ENCODE results near the gene SMG7.

The SMG7 gene

DNA sequence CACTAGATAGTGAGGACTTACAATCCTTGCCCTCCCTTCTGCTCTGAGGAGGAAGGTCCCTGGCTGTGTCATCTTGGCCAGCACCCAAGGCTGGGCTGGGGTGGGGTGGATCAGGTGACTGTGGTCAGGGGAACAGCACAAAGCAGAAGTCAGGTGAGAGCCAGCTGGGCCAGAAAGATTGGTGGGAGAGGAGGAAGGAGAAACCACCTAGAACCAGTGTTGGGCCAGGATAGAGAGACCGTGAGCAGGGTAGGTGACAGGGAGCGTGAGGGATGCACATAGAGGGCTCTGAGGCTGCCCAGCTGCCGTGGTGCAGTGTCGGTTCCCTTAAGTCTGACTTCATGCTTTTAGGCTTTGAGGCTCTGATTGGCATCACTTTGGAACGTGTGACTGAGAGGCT is 95.3 kb downstream of the SMG7 start:
- peak; percentile 16 to 72 for DNase-seq

DNA sequence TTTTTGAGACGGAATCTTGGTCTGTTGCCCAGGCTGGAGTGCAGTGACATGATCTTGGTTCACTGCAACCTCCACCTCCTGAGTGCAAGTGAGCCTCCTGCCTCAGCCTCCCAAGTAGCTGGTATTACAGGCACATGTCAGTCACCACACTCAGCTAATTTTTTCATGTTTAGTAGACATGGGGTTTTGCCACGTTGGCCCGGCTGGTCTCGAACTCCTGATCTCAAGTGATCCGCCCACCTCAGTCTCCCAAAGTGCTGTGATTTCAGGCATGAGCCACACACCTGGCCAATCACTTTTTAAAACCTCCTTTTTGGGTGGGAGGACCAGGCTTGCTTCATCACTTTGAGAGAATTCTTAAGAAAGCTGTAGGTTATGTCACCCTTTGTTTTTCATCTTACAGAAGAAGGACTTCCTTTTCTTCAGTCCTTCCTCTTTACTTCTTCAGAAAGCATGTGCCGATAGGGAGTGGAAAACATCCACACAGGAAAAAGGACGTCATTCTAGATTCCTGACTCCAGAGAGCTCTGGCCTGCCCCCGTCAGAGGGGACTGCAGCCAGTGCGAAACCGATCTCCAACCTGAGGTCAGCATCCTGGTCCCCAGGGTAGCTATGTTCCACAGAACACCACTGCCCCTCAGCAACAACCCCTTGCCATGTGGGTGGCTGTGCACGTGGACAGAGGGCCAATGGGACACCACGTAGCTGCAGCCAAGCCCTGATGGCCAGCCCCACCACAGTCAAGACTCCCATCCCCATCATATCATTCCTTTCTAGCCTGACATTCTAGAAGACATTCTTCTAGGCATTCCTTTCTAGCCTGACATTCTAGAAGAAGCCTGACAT is 96.1 kb downstream of the SMG7 start:
- DNase-seq, result peak; percentile 19 to 72

DNA sequence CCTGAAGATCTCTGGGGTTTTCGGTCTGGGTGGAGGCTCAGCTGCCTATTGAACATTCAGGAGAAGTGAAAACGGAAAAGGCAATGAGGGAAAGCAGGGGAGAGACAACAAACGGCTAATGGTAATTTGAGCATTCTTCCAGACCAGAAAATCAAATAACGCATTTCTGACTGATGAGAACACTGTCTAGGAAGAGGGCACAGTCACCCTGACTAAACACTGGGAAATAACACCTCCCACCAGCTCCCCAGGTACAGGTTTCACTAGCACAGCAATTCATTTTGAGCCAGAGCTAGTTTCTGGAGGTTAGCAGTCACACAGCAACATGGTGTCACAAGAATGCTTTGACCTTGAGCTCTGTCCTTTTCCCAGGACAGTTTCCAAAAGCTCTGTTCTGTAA is 96.8 kb downstream of the SMG7 start:
- no peak for DNase-seq

DNA sequence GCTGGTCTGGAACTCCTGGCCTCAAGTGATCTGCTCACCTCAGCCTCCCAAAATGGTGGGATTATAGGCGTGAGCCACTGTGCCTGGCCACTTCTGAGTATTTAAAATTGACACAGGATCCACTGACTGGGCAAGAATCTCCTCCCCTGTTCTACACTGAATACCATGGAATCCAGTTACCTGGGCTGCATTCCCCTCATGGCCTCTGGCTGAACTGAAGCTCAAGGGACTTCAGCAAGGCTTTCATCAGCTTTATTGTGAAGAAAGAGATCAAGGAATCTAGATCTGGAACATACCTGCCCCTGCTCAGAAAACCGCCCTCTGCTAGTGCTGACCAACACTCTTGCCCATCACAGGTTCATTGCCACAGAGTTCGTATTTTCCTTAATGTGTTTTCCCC is 97.5 kb downstream of the SMG7 start:
- DNase-seq, result no peak

DNA sequence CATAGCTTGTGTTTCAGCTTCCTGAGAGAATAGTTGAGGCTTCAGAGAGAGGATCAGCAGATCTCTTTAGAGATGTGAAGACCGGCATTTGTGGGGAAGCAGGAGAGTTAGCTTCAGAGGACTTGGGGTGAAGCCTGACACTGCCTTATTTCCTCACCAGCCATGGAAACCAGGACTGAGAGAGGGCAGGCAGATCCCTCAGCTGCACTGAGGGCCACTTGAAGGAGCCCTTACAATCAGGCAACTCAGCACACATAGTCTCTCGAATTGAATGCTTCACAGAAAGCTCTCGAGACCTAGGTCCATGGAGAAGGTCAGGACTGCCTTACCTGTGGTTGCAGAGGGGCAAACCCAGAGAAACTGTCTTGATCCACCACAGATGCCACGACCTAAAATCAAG is 98.2 kb downstream of the SMG7 start:
- DNase-seq, result no peak

DNA sequence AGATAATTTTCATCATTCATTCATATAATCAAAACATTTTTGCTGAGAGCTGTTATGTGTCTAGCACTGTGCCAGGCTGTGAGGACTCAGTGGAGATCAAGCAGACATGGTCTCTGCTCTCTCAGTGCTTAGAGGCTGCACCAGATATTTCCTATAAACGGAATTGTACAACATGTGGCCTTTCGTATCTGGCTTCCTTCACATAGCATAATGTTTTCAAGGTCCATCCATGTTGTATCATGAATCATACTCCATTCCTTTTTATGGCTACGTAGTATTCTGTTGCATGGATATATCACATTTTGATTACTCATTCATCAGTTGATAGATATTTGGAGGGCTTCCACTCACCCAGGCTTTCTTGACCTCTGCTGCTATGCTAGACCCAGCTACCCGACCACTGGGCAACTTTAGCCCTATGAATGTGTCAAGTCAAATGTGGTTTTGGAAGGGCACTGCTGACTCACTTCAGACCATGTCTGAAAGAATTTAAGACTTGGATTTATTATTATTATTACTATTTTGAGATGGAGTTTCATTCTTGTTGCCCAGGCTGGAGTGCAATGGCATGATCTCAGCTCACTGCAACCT is 99.5 kb downstream of the SMG7 start:
- no peak for DNase-seq

DNA sequence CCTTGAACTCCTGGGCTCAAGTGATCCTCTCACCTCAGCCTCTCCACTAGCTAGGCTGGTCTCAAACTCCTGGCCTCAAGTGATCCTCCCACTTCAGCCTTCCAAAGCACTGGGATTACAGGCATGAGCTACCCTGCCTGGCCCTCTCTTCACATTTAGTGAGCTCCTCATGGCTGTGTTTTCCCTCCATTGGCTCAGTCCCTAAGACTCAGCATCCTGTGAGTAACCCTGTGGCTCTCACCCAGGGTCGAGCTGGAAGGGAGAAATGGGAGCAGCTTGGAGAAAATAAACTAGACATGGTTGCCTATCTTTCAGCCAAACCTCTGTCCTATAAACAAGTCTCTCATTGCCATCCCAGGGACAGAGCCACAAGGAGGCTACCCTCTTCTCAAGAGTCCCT is 100.4 kb downstream of the SMG7 start:
- no peak for DNase-seq

DNA sequence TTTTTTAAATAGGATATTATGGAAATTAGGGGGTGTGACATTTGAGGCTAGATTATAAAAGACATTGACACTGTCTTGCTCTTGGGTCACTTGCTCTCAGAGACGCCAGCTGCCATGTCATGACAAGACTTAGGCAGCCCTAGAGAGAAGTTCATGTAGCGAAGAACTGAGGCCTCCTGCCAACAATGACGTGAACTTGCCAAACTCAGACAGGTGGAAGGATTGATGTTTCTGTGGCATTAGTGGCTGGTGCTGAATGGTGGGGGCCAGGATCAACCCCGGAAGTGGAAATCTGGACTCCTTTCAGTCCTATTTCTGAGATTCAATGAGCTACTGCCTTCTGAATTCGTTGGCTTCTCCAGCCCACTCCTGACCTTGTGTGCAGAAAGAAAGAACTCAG is 103.3 kb downstream of the SMG7 start:
- no peak for DNase-seq

DNA sequence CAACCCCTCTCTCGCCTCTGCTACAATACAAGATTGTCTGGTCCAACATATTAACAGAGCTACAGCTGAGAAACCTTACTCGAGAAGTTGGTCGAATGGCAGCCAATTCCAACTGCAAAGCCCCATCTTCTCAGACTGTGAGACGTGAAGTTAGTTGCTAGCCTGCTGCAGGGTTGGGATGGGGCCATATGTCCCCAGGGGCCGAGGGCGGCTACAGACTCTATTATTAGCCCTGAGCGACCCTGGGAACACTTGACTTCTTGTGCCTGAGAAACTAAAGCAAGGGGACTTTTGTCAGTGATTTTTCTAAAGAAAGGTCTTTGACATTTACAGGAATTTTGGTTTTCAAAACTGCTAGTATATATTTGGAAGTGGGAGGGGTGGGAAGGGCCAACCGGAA is 104.2 kb downstream of the SMG7 start:
- DNase-seq, result no peak

DNA sequence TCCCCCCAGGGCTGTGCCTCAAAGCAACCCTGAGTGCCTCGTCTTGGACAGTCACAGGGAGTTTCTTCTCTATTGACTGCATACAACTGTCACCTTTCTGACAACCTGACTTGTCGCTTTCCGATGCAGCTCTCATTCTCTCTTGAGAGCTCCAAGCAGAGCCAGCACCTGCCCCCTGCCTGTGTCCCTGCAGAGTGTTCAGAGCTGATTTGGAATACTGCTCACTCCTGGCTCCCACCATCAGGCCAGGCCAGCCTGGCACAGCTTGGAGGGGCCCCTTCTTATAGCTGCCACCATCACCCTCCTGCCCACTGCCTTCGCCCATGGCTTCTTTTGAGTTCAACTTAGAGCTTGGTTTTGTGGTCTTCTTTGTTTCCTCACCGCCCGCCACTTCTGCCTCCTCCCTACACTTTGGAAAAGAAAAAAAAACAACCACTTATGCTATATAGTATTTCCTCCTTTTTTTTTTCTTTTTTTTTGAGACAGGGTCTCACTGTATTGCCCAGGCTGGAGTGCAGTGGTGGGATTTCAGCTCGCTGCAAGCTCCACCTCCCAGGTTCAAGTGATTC is 105.7 kb downstream of the SMG7 start:
- no peak for DNase-seq

DNA sequence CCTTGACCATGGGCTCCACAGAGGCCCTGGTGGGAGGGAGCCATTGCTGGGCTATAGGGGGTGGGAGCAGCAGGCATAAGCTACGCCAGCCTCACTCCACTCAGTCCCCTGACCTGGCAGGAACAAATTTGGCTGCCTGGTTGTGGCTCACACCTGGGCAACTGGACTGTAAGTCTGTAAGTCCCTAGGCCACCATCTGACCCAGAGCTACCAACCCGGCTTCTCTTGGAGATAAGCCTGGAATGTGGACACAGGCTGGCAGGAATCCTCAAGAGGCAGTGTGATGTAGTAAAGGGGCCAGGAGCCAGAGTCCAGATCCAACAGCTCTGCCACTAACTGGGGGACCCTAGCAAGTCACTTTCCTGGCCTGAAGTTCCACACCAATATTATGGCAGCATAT is 106.6 kb downstream of the SMG7 start:
- DNase-seq, result no peak

DNA sequence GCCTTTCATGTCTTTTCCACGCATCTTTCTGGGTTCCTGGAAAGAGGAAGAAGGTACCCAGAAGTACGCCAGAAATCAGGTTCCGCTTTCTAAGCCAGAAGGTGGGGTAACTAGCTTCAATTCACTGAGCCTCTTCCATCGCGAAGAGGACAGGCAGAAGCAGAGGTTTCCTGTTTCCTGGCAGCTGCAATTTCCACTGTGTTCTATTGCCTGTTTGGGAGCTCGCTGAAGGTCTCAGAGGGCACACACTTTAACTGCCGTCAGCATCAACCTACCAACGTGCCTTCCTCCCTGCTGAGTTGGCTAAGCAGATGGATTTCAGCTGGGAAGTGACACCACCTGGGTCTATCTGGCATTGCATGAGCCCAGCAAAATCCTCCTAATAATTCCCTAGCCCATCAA is 108.0 kb downstream of the SMG7 start:
- DNase-seq, result peak in 1 of 2 donors; percentile 73

DNA sequence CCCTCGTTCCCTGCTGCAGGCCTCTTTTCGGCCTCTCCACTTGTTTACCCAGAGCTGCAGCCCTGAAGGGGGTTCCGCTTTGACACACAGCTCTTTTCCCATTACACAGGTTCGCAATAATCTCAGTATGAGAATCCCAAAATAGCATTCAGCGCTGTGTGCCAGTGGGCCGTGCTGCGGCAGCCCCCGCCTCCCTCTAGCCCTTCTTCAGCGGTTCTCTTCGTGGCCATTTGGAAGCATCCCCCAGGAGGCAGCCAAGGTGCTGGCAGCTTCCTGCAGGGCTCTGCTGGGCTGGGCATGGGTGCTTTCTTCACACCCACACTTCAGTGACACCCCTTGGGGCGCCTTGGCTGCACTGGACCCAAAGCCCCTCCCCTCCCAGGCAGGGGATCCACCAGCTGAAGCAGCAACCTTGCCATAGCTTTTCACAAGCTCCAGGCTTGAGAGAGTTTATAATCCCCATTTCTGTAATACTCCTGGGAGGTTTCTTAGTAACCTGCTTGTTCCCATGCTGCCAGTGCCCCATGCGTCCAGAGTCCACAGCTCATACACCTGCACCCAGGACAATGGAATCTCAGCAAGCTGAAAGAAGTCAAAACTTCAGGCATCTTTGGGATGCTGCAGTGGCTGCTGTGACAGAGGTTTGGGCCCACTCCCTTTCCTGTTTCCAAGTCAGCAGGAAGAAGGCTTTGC is 109.9 kb downstream of the SMG7 start:
- no peak for DNase-seq

DNA sequence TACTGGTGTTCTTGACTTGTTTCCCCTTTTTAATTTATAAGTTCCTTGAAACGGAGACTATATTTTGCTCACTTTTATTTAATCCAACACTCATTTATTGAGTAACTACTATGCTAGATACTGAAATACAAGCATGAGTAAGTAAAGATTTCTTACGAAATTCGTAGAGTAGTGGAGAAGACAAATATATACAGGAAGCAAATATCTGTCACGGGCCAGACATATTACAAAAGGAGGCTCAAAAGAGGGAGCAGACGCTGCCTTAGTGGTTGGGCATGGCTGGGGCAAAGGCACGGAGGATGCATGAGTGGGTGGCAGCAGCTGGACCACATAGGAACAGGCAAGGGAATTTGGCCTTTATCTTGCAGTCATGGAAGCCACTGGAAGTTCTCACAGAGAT is 111.2 kb downstream of the SMG7 start:
- peak in 1 of 2 donors; percentile 58 for DNase-seq

DNA sequence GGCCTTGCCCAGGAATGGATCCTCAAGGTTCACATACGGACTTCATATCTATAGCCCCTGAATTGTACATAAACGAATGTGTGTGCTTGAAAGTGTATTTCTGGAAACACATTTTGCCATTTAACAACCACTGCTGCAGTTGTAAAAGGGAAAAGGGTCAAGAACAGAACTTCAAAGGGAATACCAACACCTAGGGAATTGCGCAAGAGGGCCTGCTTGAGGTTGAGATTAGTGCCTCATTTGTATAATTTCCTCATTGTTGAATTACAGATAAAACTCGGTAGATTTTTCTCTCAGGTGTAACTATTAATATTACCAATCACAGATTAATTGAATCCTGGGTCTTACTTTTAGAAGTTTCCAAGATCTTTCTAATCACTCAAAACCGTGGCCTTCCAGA is 111.8 kb downstream of the SMG7 start:
- no peak for DNase-seq

DNA sequence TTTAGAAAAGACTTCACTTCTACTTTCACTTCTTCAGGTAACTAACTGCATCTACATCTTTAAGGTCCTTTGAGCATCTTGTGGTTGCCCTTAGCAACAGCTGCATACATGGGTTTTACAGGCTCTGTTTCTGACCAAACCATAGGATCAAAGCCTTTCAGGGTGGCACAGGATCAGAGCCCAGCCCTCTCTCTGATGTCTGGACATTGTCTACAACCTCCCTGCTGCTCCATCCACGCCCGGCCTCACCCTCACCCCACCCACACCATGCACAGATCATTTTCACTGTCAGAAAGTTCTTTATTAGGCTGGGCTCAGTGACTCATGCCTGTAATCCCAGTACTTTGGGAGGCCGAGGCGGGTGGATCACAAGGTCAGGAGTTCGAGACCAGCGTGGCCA is 112.7 kb downstream of the SMG7 start:
- DNase-seq, result no peak

DNA sequence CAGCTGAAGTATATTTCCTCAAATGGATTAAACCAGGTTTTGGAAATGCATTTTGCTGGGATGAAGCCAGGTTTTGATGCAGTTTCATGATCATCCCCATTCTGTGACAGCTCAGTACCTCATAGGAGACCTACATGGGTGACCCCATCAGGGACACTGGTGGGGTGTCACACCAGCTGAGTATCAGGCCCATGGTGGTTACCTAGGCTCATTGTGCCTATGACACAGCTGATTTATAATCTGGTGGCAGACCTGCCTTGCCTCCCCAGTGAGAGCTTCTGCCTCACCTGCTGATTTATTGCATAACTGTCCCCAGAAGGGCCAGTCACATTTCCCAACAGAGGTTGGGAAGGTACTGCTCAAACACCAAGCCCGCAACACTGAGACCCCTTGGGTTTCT is 114.2 kb downstream of the SMG7 start:
- DNase-seq, result no peak

DNA sequence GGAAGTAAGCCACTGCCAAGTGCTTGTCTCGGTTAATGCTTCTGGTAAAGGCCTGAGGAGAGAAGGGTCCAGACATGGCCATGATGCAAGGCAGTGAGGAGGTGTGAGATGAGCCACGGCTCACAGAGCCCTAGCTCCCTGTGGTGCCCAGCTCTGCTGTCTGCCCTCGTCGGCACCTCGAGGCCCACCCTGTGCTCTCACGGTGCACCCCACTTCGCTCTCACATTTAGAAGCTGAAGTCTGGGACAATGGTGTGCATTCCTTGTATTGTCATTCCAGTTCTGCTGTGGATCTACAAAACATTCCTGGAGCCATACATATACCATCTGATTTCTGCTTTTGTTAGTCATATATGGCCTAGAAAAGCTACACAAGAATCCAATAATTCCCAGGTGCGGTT is 114.6 kb downstream of the SMG7 start:
- no peak for DNase-seq

DNA sequence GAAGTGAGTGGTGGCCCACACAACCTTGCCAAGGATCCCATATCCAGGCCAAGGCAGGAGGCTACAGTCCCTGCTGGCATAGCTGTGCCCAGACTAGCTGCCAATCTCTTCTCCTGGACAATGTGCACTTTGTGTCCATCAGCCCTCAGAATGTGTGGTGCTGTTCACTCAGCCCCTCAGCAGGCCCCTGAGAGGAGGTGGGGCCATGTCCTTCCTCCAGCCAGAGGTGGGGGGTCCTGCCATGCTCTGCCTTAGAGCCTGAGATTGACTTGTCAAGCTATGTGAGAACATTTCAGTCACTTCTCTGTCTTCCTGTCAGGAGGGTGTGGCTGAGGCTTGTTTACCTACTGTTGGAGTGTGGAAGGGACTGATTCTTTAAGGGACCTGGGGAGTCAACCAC is 116.5 kb downstream of the SMG7 start:
- no peak for DNase-seq

DNA sequence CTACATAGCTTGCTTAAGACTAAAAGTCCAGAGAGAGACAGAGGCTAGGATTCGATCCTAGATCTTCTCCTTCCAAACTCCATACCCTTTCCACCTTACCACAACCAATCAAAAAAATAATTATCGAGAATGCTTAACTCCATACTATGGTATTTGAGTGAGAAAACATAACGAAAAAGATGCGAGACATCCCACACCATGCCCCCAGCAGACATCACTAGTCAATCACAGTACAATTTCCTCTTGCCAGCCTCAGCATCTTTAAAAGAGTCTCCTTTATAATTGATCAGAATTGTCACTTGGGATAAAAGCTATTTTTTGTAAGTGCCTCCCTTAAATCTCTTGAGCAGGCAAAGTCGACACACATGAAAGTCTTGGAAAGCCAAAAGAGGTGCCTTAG is 117.1 kb downstream of the SMG7 start:
- no peak for DNase-seq

DNA sequence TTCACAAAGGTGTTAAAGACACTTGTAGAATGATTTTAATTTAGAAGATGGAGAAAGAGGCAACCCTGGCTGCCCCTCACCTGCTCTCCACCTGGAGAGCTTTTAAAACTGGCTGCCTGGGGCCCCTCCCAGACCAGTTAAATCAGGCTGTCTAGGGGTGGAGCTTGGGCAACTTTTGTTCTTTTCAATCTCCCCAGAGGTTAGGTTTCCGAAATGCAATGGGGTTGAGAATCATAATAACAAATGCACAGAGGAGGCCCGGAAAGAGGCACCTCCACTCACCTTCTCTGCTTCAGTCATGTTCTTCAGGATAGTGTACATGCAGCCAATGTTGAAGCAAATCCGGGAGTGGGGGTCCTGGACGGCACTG is 117.6 kb downstream of the SMG7 start:
- DNase-seq, result no peak

DNA sequence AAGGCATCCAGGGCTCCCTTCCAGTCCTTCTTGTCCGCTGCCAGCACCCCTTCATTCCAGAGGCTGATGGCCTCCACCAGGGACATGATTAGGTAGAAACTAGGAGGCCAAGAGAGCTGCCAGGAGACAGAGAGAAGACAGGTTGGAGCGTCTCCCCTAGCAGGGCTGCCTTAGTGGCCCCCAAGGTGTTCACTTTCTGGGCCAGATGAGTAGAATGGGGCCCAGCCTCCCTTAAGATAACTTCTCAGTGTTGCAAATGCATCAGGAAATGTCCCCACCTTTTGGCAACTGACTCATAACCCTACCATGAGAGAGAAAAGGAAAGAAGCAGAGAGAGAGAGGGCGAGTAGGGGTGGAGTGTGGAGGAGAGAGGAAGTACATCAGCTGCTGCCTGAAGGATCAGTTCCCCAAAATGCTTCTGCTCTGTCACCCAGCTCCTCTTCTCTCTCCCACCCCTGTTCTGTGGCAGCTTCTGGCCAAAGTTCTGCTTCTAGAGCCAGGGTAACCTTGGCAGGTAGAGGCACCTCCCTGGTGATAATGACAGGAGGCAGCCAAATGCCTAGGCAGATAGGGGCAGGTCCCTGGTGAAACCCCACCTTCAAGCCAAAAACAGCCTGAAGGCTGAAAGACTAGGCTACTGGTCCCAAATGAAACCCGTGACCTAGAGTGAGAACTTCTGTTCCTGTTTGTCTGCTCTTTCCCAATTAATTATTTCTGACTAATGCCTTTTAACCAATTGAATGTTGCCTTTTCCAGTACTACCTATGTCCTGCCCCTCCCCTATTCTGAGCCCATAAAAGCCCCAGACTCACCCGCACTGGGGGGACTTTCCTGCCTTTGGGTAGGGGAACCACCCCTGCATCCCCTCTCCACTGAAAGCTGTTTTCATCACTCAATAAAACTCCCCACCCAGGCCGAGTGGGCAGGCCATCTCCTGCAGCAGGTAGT is 118.2 kb downstream of the SMG7 start, which contains the start of gene NCF2:
TSS of gene NCF2 (minus strand) at position 216 of the 948 bp plus-strand sequence. CDS start at position 86, 130 bp downstream.
- DNase-seq, result peak; percentile 48 to 83

DNA sequence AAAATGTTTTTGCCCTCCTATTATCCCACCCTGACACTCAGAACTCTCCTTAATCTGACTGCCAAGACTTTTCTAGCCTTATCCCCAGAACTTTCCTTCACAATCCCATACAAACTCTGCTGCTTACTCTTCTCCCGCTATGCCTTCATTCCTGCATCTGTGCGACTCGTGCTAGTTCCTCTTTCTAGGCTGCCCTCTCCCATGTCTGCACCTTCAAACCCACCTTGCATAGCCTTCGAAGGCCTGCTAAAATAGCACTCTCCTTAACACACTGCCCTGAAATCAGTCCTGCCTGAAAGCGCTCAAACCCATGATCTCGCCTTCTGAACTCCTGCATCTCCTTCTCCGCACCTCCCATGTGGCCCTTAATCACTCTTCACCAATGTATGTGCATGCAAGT is 120.4 kb downstream of the SMG7 start:
- no peak for DNase-seq
